Kidney epithelial cell (primary cell): Measurements from ENCODE around the gene CFAP161. TPM values are rescaled to one million over a fixed set of nuclear protein-coding genes. Genes with fewer than 3 reads are reported as not detected.

Source experiments
- DNase-seq: peaks from one replicate; pipeline ENCODE4 v3.0.0-alpha.2; 2010; ENCODE audit warnings: low read depth
- H3K27me3 ChIP-seq: 2 replicates; pipeline ENCODE4 v1.6.0; 2011; ENCODE audit warnings: low read length; ENCODE audit not compliant: control insufficient read depth, insufficient read depth
- H3K36me3 ChIP-seq: 2 replicates; pipeline ENCODE4 v1.5.1; 2011; ENCODE audit warnings: low read length; ENCODE audit not compliant: control insufficient read depth, insufficient read depth
- H3K4me3 ChIP-seq: 2 replicates; pipeline ENCODE4 v1.5.1; 2011; ENCODE audit warnings: low read depth, mild to moderate bottlenecking, control low read depth, low read length
- CTCF ChIP-seq: IDR thresholded peaks from 2 replicates; pipeline ENCODE4 v1.5.1; 2011; ENCODE audit warnings: mild to moderate bottlenecking, moderate library complexity, low read length, control low read depth, inconsistent platforms; ENCODE audit not compliant: insufficient read depth, poor library complexity, severe bottlenecking
- total RNA-seq: library from RNA; depleted of rRNA; stranded (reverse); fragments of >200 nt; gene quantifications from 2 replicates; pipeline ENCODE4 v1.2.3, GENCODE V29; 2015

The CFAP161 gene
- total RNA-seq, 1 donor from 2014 or later: not detected

GRCh38 chr15:81181220-81181619, 47.1 kb downstream of the CFAP161 start:
- no peak overlapping the region for H3K4me3 ChIP-seq
- TF ChIP-seq CTCF: no peak
- no peaks in the 10 kb centered on the region for H3K36me3 ChIP-seq
- no peak for DNase-seq
- H3K27me3 ChIP-seq: no peaks in the 10 kb centered on the region

- H3K4me3 ChIP-seq: no peak overlapping the region
- no peaks in the 10 kb centered on the region for H3K27me3 ChIP-seq
- TF ChIP-seq CTCF: no peak
- DNase-seq: no peak
- H3K36me3 ChIP-seq: no peaks in the 10 kb centered on the region
Observed at GRCh38 chr15:81182031-81182755, 48.1 kb downstream of the CFAP161 start.

- H3K36me3 ChIP-seq: no peaks in the 10 kb centered on the region
- TF ChIP-seq CTCF: no peak
- DNase-seq: no peak
- no peak overlapping the region for H3K4me3 ChIP-seq
- no peaks in the 10 kb centered on the region for H3K27me3 ChIP-seq
Observed at GRCh38 chr15:81182756-81183438, 48.8 kb downstream of the CFAP161 start.

GRCh38 chr15:81183439-81183775, 49.3 kb downstream of the CFAP161 start:
- no peaks in the 10 kb centered on the region for H3K27me3 ChIP-seq
- TF ChIP-seq CTCF: no peak
- no peaks in the 10 kb centered on the region for H3K36me3 ChIP-seq
- no peak for DNase-seq
- no peak overlapping the region for H3K4me3 ChIP-seq

GRCh38 chr15:81184188-81184587, 50.1 kb downstream of the CFAP161 start:
- no peaks in the 10 kb centered on the region for H3K27me3 ChIP-seq
- TF ChIP-seq CTCF: no peak
- no peaks in the 10 kb centered on the region for H3K36me3 ChIP-seq
- no peak for DNase-seq
- H3K4me3 ChIP-seq: no peak overlapping the region

- Histone ChIP-seq H3K36me3 (no peaks in the 10 kb centered on the region), H3K4me3 (no peak overlapping the region), H3K27me3 (no peaks in the 10 kb centered on the region)
- no peak for DNase-seq
- TF ChIP-seq CTCF: no peak
Observed at GRCh38 chr15:81185631-81186295, 51.7 kb downstream of the CFAP161 start.
